Measurements from ENCODE around the gene CTSA.

CTSA gene

DNA sequence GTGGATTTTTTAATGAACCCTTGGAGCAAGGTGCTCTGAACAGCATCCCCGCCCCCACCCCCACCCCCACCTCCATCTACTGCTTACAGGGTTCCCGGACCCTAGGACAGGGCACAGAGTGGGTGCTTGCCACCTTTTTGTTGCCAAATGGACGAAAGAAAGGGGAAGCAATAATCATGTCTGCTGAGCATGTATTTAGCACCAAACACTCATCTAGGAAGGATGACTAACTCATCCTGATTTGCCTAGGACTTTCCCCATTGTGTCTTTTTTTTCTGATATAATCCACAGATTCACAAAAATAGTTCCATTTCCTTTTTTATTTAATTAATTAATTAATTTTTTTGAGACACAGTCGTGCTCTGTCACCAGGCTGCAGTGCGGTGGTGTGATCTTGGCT lies 22.0 kb downstream of the CTSA start:
- Histone ChIP-seq H3K27me3 (ENCODE audit: control insufficient read depth, insufficient read depth, low read length) (peaks cover 3% of the 10 kb centered on the region), H3K9me3 (ENCODE audit: control insufficient read depth, insufficient read depth, low read length) (no peaks in the 10 kb centered on the region), H3K9ac (ENCODE audit: low read depth, low read length) (no peak overlapping the region), H3K4me3 (ENCODE audit: low read depth, low read length) (no peak overlapping the region), H3K36me3 (ENCODE audit: control insufficient read depth, insufficient read depth, low read length) (peaks cover 4% of the 10 kb centered on the region), H3K4me1 (ENCODE audit: control insufficient read depth, insufficient read depth, low read length) (peaks cover 3% of the 10 kb centered on the region)

DNA sequence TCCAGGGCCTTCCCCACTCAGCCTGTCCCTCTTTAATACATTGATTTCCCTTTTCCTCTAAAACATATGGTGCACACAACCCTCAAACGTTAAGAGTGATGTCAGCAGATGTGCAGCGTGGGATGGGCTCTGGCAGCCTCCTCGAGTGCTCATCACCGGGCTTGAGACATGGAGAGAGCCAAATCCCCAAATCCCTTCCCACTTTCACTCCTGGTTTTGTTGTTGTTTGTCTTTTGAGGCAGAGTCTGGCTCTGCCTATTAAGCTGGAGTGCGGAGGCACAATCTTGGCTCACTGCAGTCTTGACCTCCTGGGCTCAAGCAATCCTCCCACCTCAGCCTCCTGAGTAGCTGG lies 26.6 kb downstream of the CTSA start:
- H3K36me3 ChIP-seq (ENCODE audit: control insufficient read depth, insufficient read depth, low read length) = no peaks in the 10 kb centered on the region
- H3K9me3 ChIP-seq (ENCODE audit: control insufficient read depth, insufficient read depth, low read length) = no peaks in the 10 kb centered on the region
- no peaks in the 10 kb centered on the region for H3K27me3 ChIP-seq (ENCODE audit: control insufficient read depth, insufficient read depth, low read length)
- no peak overlapping the region for H3K9ac ChIP-seq (ENCODE audit: low read depth, low read length)
- no peaks in the 10 kb centered on the region for H3K4me1 ChIP-seq (ENCODE audit: control insufficient read depth, insufficient read depth, low read length)
- H3K4me3 ChIP-seq (ENCODE audit: low read depth, low read length) = no peak overlapping the region

DNA sequence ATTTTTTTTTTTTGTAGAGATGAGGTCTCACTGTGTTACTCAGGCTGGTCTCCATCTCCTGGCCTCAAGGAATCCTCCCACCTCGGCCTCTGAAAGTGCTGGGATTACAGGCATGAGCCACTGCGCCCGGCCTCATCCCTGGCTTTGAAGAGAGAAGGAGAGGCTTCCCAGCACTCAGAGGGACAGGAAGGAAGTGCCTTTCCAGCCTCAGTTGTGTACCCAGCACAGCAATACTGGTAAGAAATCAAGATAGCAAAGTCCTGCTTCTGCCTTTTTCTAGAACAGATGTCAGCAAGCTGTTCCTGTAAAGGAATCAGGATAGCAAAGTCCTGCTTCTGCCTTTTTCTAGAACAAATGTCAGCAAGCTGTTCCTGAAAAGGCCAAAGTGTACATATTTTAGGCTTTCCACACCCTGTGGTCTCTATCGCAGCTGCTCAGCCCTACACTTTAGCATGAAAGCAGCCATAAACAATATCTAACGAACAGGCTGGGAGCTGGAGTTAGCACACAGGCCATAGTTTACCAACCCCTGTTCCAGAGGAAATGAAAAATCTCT lies 27.1 kb downstream of the CTSA start:
- Histone ChIP-seq H3K4me3 (ENCODE audit: low read depth, low read length) (no peak overlapping the region), H3K27me3 (ENCODE audit: control insufficient read depth, insufficient read depth, low read length) (no peaks in the 10 kb centered on the region), H3K4me1 (ENCODE audit: control insufficient read depth, insufficient read depth, low read length) (no peaks in the 10 kb centered on the region), H3K9me3 (ENCODE audit: control insufficient read depth, insufficient read depth, low read length) (no peaks in the 10 kb centered on the region), H3K36me3 (ENCODE audit: control insufficient read depth, insufficient read depth, low read length) (no peaks in the 10 kb centered on the region), H3K9ac (ENCODE audit: low read depth, low read length) (no peak overlapping the region)

DNA sequence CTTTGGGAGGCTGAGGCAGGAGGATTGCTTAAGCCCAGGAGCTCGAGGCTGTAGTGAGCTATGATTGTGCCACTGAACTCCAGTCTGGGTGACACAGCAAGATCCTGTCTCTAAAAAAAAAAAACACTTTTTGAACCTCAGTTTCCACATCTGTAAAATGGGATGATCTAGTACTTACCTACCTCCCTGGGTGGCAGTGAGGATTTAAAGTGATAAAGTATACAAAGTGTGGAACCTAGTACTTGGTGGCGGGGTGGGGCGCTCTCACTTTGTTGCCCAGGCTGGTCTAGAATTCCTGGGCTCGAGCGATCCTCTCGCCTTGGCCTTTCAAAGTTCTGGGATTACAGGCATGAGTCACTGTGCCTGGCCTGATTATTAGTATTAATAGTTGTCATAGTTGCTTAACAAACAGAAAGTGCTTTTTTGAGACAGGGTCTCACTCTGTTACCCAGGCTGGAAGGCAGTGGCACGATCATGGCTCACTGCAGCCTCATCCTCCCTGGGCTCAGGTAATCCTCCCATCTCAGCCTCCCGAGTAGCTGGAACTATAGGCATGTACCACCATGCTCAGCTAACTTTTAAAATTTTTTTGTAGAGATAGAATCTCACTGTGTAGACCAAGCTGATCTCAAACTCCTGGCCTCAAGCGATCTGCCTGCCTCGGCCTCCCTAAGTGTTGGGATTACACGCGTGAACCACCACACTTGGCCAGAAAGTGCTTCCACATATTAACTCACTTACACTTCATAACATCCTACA lies 27.8 kb downstream of the CTSA start:
- Histone ChIP-seq H3K27me3 (ENCODE audit: control insufficient read depth, insufficient read depth, low read length) (no peaks in the 10 kb centered on the region), H3K4me3 (ENCODE audit: low read depth, low read length) (no peak overlapping the region), H3K9me3 (ENCODE audit: control insufficient read depth, insufficient read depth, low read length) (no peaks in the 10 kb centered on the region), H3K36me3 (ENCODE audit: control insufficient read depth, insufficient read depth, low read length) (no peaks in the 10 kb centered on the region), H3K9ac (ENCODE audit: low read depth, low read length) (no peak overlapping the region), H3K4me1 (ENCODE audit: control insufficient read depth, insufficient read depth, low read length) (no peaks in the 10 kb centered on the region)

DNA sequence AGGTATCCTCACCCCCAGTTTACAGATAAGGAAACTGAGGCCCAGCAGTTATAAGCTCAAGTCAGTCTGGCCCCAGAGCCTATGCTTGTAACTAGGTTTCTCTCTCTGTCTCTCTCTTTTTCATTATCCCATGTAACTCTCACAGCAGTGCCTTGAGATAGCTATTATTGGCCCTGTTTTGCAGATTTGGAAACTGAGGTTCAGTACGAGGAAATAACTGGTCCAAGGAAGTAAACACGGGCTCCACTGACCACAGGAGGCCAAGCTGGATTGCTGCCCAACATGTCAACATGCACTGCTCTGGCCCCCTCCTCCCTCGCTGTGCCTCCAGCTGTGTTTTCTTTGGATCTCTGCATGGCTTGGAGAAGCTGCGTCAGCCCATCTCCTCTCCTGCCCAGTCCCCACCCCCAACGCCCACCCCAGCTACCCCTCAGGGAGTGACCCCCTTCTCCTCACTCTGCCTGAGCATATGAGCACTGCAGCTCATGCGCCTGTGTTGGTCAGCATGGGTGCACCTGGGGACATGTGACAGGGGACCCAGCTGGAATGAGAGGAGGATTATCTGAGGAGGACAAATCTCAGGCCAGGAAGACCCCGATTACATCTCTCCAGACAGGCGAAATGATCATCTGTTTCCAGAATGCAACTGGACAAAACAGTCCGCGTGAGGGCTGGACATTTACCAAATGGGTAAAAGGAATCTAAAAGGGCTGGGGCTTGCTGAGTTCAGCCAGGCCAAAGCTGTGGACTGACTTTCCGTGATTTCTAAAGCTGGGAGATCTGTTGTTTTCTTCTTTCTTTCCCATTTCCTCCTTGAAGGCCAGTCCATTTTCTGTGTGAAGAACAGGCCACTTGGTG lies 28.6 kb downstream of the CTSA start:
- no peaks in the 10 kb centered on the region for H3K36me3 ChIP-seq (ENCODE audit: control insufficient read depth, insufficient read depth, low read length)
- no peak overlapping the region for H3K9ac ChIP-seq (ENCODE audit: low read depth, low read length)

DNA sequence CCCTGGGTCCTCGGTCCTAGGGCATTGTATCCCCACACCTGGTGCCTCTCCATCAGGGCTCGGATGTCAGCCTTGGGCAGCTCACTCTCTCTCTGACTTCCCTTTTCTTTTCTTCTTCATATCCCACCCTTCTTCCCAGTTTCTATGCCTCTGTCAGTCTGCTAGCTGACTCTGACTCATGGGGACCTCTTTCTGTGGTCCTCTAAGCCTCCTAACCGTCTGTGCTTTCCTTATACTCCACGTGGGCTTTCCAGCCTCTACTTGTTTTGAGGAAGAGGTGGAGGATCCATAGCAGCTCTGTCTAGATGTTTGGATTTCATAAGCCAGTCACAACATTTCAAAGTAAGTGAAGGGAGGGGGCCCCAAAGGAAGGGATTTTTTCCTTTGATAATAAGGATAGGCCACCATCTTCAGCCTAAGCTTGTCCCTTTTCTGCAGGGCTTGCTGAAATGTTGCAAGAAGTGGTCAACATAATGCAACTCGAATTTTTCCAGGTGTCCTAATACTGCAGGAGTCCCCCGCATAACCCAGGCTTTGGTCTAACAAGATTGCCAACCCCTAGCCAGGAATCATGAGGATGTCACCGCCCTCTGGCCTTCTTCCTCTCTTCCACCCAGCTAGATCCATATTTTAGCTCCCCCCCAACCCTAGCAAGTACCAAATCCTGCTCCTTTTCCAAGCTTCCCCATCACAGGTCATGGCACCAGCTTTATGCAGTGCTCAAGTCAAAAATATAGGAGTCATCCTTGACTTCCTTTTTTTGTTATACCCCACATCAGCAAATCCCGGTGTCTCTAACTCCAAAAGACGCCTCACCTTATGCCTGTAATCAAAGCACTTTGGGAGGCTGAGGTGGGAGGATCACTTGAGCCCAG lies 29.6 kb downstream of the CTSA start:
- H3K9ac ChIP-seq (ENCODE audit: low read depth, low read length) = no peak overlapping the region
- H3K36me3 ChIP-seq (ENCODE audit: control insufficient read depth, insufficient read depth, low read length) = no peaks in the 10 kb centered on the region
- H3K4me3 ChIP-seq (ENCODE audit: low read depth, low read length) = no peak overlapping the region
- H3K4me1 ChIP-seq (ENCODE audit: control insufficient read depth, insufficient read depth, low read length) = peaks cover 2% of the 10 kb centered on the region
- H3K9me3 ChIP-seq (ENCODE audit: control insufficient read depth, insufficient read depth, low read length) = no peaks in the 10 kb centered on the region
- no peaks in the 10 kb centered on the region for H3K27me3 ChIP-seq (ENCODE audit: control insufficient read depth, insufficient read depth, low read length)

More for the DNA sequence above, 28.6 kb downstream of the CTSA start:
- no peaks in the 10 kb centered on the region for H3K4me1 ChIP-seq (ENCODE audit: control insufficient read depth, insufficient read depth, low read length)
- H3K9me3 ChIP-seq (ENCODE audit: control insufficient read depth, insufficient read depth, low read length) = no peaks in the 10 kb centered on the region
- no peak overlapping the region for H3K4me3 ChIP-seq (ENCODE audit: low read depth, low read length)
- no peaks in the 10 kb centered on the region for H3K27me3 ChIP-seq (ENCODE audit: control insufficient read depth, insufficient read depth, low read length)

DNA sequence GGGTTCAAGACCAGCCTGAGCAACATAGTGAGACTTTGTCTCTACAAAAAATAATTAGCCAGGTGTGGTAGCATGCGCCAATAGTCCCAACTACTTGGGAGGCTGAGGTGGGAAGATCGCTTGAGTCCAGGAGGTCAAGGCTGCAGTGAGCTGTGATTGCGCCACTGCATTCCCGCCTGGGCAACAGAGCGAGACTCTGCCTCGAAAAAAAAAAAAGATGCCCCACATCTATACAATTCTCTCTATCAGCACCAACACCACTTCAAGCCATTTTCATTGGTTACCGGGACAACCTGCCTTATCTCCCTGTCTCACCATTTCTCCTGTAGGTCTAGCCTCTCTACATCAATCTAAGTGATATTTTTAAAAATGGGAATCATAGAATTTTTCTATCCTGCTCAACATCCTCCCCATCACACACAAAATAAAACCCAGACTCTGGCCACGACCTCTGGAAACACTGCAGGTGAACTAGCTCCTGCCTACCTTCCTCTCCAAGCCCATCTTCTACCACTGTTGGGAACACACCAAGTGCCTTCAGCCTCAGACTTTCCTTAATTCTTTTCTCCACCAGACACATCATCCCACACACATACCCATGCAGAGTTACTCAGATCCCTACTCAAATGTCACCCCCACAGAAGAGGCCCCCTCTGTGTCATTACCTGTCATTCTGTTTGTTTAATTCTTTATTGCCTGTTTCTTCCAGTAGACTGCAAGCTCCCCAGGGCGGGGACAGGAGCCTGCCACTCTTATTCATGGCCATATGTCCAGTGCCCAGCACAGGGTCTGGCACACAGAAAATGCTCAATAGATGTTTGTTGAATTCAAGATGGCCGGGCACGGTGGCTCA lies 30.4 kb downstream of the CTSA start:
- peaks cover 2% of the 10 kb centered on the region for H3K4me1 ChIP-seq (ENCODE audit: control insufficient read depth, insufficient read depth, low read length)
- H3K9me3 ChIP-seq (ENCODE audit: control insufficient read depth, insufficient read depth, low read length) = no peaks in the 10 kb centered on the region
- no peaks in the 10 kb centered on the region for H3K27me3 ChIP-seq (ENCODE audit: control insufficient read depth, insufficient read depth, low read length)
- H3K4me3 ChIP-seq (ENCODE audit: low read depth, low read length) = no peak overlapping the region
- H3K36me3 ChIP-seq (ENCODE audit: control insufficient read depth, insufficient read depth, low read length) = no peaks in the 10 kb centered on the region
- H3K9ac ChIP-seq (ENCODE audit: low read depth, low read length) = no peak overlapping the region

DNA sequence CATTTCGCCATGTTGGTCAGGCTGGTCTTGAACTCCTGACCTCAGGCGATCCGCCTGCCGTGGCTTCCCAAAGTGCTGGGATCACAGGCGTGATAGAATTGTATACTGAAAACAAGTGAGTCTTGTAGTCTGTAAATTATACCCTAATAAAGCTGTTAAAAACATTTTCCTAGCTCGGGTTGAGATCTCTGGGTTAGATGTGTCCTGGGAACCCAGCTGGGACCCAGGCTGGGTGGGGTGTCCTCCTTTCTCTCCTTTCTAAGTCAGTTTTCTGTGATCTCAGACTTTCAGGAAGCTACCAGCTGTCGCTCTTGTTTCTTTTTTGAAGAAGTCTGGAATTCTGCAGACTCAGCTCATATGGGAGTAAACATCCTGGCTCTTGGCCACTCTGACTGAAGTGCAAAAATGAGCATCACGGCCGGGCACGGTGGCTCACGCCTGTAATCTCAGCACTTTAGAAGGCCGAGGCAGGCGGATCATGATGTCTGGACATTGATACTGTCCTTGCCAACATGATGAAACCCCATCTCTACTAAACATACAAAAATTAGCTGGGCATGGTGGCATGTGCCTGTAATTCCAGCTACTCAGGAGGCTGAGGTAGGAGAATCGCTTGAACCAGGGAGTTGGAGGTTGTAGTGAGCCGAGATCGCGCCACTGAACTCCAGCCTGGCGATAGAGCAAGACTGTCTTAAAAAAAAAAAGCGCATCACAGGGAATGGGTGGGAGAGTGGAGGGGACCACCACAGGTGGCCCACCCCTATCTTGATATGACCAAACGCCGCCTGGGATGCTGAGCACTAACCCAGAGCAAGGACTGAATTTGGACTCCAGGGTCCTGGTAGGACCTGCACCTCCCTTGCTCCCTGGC lies 33.5 kb downstream of the CTSA start:
- no peaks in the 10 kb centered on the region for H3K36me3 ChIP-seq (ENCODE audit: control insufficient read depth, insufficient read depth, low read length)
- no peaks in the 10 kb centered on the region for H3K9me3 ChIP-seq (ENCODE audit: control insufficient read depth, insufficient read depth, low read length)
- no peak overlapping the region for H3K9ac ChIP-seq (ENCODE audit: low read depth, low read length)
- no peak overlapping the region for H3K4me3 ChIP-seq (ENCODE audit: low read depth, low read length)
- peaks cover 2% of the 10 kb centered on the region for H3K4me1 ChIP-seq (ENCODE audit: control insufficient read depth, insufficient read depth, low read length)
- no peaks in the 10 kb centered on the region for H3K27me3 ChIP-seq (ENCODE audit: control insufficient read depth, insufficient read depth, low read length)

DNA sequence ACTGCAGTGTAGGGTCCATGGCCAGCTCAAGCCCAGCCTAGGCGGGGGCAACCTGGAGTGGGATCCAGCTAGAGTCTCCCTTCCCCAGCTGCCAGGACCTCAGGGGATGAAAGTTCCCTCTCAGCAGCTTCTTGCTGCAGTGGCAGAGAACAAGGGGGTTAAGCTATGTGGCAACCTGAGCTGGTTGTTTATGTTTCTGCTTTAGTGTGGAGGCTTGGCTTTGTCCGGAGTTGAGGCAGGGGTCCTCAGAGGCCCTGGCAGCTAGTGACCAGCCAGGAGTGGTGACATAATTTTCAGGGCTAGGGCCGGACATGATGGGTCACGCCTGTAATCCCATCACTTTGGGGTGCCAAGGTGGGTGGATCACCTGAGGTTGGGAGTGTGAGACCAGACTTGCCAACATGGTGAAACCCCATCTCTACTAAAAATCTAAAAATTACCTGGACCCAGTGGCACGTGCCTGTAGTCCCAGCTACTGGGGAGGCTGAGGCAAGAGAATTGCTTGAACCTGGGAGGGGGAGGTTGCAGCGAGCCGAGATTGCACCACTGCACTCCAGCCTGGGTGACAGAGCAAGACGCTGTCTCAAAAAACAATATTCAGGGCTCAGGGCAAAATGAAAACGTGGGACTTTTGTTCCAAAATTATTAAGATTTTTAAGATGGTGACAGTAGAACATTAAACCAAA lies 34.8 kb downstream of the CTSA start:
- no peaks in the 10 kb centered on the region for H3K27me3 ChIP-seq (ENCODE audit: control insufficient read depth, insufficient read depth, low read length)
- H3K36me3 ChIP-seq (ENCODE audit: control insufficient read depth, insufficient read depth, low read length) = no peaks in the 10 kb centered on the region
- no peaks in the 10 kb centered on the region for H3K9me3 ChIP-seq (ENCODE audit: control insufficient read depth, insufficient read depth, low read length)
- H3K4me3 ChIP-seq (ENCODE audit: low read depth, low read length) = no peak overlapping the region
- no peak overlapping the region for H3K9ac ChIP-seq (ENCODE audit: low read depth, low read length)
- H3K4me1 ChIP-seq (ENCODE audit: control insufficient read depth, insufficient read depth, low read length) = peaks cover 2% of the 10 kb centered on the region

DNA sequence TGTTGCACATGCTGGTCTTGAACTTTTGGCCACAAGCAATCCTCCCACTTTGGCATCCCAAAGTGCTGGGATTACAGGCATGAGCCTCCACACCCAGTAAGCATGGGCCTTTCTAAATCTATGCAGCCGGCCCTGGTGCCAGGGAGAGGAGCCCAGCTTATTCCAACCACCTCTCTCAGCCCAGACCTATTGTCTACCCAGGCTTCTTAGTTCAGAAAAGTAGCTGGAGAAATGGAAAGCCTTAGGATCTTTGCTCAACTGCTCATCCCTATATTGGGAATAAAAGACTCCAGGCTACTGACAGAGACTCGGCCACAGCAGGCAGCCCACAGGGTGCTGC lies 35.6 kb downstream of the CTSA start:
- peaks cover 2% of the 10 kb centered on the region for H3K4me1 ChIP-seq (ENCODE audit: control insufficient read depth, insufficient read depth, low read length)
- no peak overlapping the region for H3K9ac ChIP-seq (ENCODE audit: low read depth, low read length)
- H3K27me3 ChIP-seq (ENCODE audit: control insufficient read depth, insufficient read depth, low read length) = no peaks in the 10 kb centered on the region
- H3K4me3 ChIP-seq (ENCODE audit: low read depth, low read length) = no peak overlapping the region
- H3K9me3 ChIP-seq (ENCODE audit: control insufficient read depth, insufficient read depth, low read length) = no peaks in the 10 kb centered on the region
- no peaks in the 10 kb centered on the region for H3K36me3 ChIP-seq (ENCODE audit: control insufficient read depth, insufficient read depth, low read length)

Measured in iPS-15b (cell line).